ENCODE measurements around the gene GJD3.
A peak's percentile ranks its signal among the peaks of the same experiment; 100 is the strongest.

GJD3 gene

DNA sequence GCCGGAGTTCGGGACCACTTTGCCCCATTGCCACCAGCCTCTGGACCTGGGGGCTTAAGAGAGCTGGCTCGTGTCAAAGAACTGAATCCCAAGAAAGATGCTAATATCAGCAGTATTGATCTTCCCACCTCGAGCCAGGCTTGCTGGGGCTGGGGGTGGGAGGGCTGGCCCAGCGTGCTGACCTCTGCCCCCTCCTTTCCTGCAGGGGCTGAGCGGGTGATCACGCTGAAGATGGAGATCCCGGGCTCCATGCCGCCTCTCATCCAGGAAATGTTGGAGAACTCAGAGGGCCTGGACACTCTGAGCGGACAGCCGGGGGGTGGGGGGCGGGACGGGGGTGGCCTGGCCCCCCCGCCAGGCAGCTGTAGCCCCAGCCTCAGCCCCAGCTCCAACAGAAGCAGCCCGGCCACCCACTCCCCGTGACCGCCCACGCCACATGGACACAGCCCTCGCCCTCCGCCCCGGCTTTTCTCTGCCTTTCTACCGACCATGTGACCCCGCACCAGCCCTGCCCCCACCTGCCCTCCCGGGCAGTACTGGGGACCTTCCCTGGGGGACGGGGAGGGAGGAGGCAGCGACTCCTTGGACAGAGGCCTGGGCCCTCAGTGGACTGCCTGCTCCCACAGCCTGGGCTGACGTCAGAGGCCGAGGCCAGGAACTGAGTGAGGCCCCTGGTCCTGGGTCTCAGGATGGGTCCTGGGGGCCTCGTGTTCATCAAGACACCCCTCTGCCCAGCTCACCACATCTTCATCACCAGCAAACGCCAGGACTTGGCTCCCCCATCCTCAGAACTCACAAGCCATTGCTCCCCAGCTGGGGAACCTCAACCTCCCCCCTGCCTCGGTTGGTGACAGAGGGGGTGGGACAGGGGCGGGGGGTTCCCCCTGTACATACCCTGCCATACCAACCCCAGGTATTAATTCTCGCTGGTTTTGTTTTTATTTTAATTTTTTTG is 8.5 kb downstream of the GJD3 start:
- ChIA-PET CTCF (interaction anchor here (0.6 to 3.6 kb wide), 5 partner anchors 42 to 415 kb away, joined by 3 to 36 read pairs (median 4); no protein-coding TSS in a partner anchor), POLR2A (ENCODE audit: low non-redundant PET) (interaction anchor here (0.5 kb wide), 1 partner anchor 42 kb away, joined by 3 read pairs; no protein-coding TSS in a partner anchor)
- TF ChIP-seq, protein P1, sequence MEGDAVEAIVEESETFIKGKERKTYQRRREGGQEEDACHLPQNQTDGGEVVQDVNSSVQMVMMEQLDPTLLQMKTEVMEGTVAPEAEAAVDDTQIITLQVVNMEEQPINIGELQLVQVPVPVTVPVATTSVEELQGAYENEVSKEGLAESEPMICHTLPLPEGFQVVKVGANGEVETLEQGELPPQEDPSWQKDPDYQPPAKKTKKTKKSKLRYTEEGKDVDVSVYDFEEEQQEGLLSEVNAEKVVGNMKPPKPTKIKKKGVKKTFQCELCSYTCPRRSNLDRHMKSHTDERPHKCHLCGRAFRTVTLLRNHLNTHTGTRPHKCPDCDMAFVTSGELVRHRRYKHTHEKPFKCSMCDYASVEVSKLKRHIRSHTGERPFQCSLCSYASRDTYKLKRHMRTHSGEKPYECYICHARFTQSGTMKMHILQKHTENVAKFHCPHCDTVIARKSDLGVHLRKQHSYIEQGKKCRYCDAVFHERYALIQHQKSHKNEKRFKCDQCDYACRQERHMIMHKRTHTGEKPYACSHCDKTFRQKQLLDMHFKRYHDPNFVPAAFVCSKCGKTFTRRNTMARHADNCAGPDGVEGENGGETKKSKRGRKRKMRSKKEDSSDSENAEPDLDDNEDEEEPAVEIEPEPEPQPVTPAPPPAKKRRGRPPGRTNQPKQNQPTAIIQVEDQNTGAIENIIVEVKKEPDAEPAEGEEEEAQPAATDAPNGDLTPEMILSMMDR (conservative IDR thresholded peaks at IDR 0.05; ENCODE audit: low read depth), result no peak
- H3K27ac ChIP-seq, result peak overlapping the region; percentile 96
- no peak for DNase-seq (ENCODE audit: low spot score)

DNA sequence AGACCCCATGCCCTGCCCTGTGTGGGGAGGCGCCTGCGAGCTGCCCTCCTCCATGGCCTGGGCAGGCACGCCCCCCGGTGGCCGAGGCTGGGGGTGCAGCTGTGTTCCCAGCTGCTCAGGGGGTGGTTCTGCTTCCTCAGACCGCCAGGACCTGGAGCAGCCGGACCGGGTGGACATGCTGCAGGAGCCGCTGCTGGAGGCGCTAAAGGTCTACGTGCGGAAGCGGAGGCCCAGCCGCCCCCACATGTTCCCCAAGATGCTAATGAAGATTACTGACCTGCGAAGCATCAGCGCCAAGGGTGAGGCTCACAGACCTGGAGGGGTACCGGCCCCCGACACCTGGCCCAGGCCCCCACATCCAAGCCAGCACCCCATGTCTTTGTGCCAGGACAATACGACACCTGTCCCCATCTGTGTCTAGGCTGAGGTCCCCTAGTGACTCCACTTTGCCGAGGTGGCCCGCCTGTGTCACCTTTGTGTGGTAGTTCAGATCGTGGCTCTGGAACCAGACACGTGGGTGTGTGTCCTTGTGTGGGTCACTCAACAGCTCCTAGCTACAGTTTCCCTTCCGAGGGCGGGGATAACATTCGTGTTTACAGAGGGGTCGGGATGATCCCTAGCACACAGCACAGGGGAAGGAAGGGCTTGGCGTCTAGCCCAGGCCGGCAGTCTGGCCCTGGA is 9.3 kb downstream of the GJD3 start:
- ChIA-PET CTCF (interaction anchor here (0.6 to 3.6 kb wide), 24 partner anchors 10 to 1193 kb away, joined by 3 to 36 read pairs (median 4); partner anchors contain the start of gene TOP2A), POLR2A (ENCODE audit: low non-redundant PET) (interaction anchor here (0.8 kb wide), 1 partner anchor 52 kb away, joined by 3 read pairs; no protein-coding TSS in a partner anchor)
- TF ChIP-seq, protein P1 (conservative IDR thresholded peaks at IDR 0.05; ENCODE audit: low read depth), result peak; percentile 90
- DNase-seq (ENCODE audit: low spot score), result peak; percentile 55
- H3K27ac ChIP-seq, result peak overlapping the region; percentile 96

DNA sequence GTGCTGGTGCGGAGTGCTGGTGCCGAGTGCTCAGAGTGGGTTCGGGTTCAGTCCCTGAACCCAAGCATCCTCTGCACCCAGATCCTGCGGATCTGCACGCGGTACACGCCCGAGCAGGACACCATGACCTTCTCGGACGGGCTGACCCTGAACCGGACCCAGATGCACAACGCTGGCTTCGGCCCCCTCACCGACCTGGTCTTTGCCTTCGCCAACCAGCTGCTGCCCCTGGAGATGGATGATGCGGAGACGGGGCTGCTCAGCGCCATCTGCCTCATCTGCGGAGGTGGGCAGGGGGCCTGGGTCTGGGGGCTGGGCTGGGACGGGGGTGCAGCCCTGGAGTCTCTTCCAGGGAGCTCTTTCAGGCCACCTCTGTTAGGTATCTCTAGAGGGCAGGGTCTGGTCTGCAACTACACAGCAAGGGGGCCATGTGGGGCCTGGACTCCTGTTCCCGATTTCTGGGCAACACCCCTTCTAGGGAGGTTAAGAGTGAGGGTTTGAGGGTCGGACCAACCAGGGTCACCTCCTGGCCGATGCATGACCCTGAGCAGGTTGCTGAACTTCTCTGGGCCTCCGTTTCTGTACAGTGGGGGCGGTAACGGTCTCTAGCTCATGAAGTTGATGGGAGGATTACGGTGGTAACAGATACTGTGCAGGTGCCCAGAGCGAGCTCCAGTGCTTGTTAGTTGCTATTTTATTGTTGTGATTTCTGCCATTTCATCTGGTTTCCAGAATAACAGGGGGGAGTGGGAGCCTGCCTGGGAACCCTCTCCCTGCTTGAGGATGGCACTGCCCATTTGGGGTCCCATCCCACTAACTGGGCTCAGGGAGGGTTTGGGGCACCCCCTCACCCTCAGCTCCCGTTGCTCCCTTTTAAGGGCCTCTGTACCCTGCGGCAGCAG is 10.1 kb downstream of the GJD3 start:
- POLR2A ChIA-PET (ENCODE audit: low non-redundant PET), result interaction anchor here (0.8 kb wide), 1 partner anchor 51 kb away, joined by 3 read pairs; no protein-coding TSS in a partner anchor
- CTCF ChIA-PET, result interaction anchor here (0.5 to 3.6 kb wide), 23 partner anchors 9 to 1194 kb away, joined by 3 to 36 read pairs (median 4); partner anchors contain the start of gene TOP2A
- H3K27ac ChIP-seq, result peak overlapping the region; percentile 96
- TF ChIP-seq, protein P1 (conservative IDR thresholded peaks at IDR 0.05; ENCODE audit: low read depth), result no peak
- DNase-seq (ENCODE audit: low spot score), result no peak

DNA sequence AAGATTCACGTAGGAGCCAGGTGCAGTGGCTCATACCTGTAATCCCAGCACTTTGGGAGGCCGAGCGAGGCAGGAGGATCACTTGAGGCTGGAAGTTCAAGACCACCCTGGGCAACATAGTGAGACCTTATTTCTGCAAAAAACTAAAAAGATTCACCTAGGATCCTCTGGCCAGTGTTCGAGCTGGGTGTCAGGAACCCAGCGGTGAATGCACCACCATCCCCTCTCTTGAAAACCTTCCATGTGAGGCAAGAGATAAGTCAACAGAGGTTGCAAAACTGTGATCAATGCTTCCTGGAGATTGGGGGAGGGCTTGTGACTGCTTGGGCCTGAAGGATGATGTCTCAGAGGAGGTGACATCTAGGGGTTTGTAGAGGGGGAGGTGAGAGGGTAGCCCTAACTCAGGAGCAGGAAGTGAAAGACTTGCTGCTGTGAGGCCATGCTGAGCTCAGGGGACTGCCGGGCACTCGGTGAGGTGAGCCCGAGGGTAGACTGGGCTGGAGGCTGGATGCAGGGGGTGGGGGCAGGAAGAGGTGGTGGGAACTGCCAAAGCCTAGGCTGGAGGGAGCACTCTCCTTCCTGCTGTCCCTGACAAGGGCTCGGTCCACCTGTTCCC is 11.7 kb downstream of the GJD3 start:
- ChIA-PET POLR2A (ENCODE audit: low non-redundant PET) (no interaction called here), CTCF (interaction anchor here (1.3 to 3.6 kb wide), 2 partner anchors 36 to 50 kb away, joined by 6 to 36 read pairs; no protein-coding TSS in a partner anchor)
- H3K27ac ChIP-seq, result peak overlapping the region; percentile 96
- TF ChIP-seq, protein P1 (conservative IDR thresholded peaks at IDR 0.05; ENCODE audit: low read depth), result no peak
- no peak for DNase-seq (ENCODE audit: low spot score)

DNA sequence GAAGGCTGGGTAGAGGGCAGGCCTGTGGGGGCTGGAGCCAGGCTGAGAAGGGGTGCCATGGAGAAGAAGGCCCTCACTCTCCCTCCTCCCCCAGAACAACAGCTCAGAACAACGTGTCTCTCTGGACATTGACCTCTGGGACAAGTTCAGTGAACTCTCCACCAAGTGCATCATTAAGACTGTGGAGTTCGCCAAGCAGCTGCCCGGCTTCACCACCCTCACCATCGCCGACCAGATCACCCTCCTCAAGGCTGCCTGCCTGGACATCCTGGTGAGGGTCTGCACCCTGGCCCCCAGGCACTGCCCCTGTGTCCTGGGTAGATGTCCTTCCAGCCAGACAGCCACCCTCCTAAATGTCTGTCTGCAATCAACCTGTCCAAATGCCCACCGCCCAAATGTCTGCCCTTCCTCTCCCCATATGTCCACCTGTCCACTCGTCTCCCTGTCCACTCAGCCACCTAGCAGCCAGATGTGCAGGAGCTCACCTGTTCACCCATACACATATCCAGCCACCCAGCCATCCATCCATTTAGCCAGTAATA is 12.2 kb downstream of the GJD3 start:
- TF ChIP-seq, protein P1 (conservative IDR thresholded peaks at IDR 0.05; ENCODE audit: low read depth), result no peak
- no peak for DNase-seq (ENCODE audit: low spot score)
- CTCF ChIA-PET, result interaction anchor here (0.6 to 3.6 kb wide), 3 partner anchors 11 to 49 kb away, joined by 3 to 36 read pairs (median 6); no protein-coding TSS in a partner anchor
- POLR2A ChIA-PET (ENCODE audit: low non-redundant PET), result no interaction called here
- H3K27ac ChIP-seq, result peak overlapping the region; percentile 96
